NCI-H2107 treated with DMSO at 0.1 percent for 48 hours (cell line): ENCODE data around the gene FRMD4B.
"Not testable (repeated sequence)": the region's sequence is repeated elsewhere in the genome, so short reads cannot be mapped to it uniquely, and the experiment has no call there.

Experiments
- DNase-seq: peaks from one replicate; lab custom pipeline; 2025; ENCODE audit not compliant: unreplicated experiment; lab: John Stamatoyannopoulos, UW

The FRMD4B gene

DNA sequence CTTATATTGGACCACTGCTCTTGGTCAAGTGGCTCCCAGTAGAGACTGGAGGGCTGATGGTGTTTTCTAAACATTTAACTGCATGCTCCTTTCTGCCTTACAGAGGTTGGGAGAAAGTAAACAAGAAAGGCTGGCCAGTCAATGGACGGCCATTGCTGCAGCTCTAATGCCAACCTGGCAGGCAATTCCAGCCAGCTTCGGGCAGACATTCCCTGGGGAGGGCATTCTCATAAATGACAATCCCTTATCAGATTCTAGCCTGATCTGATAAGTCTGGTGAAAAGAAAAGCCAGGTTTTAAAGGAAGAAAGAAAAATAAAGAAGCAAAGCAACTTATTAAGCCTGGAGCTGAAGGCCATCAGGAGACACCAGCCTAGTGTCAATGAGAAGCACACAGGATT lies 60.7 kb downstream of the FRMD4B start:
- DNase-seq = no peak

DNA sequence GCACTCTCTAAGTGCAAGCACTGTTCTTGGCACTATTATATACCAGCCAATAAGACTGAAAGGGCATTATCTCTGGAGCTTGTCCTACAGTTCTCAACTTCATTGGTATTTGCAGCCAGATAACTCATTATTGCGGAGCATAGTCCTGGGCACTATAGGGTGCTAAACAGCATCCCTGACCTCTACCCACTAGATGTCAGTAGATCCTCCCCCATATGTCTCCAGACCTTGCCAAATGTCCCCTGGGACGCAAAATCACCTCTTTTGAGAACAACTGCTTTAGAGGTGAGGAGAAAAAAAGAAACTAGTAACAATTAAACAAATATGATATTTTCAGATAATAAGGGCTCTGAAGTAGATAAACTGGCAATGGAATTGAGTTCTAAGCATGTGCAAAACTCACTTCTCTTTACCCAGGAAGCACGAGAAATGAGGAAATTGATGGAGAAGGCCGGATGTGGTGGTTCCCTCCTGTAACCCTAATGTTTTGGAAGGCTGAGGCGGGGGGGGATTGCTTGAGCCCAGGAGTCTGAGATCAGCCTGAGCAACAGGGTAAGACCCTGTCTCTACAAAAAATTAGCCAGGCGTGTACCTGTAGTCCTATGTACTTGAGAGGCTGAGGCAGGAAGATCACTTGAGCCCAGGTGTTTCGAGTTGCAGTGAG lies 61.4 kb downstream of the FRMD4B start:
- no peak for DNase-seq

GRCh38 chr3:69323941-69324340 lies 61.9 kb downstream of the FRMD4B start:
- DNase-seq = no peak

DNA sequence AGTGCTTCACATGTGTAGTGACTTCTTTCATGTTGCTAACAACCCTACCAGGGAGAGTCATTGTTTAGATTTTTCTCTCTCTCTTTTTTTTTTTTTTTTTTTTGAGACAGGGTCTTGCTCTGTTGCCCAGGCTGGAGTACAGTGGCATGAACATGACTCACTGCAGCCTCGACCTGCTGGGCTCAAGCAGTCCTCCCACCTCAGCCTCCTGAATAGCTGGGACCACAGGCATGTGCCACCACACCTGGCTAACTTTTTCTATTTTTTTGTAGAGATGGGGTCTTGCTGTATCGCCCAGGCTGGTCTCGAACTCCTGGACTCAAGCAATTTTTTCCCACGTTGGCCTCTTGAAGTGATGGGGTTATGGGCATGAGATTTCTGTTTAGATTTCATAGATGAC lies 63.4 kb downstream of the FRMD4B start:
- not testable (repeated sequence) for DNase-seq

DNA sequence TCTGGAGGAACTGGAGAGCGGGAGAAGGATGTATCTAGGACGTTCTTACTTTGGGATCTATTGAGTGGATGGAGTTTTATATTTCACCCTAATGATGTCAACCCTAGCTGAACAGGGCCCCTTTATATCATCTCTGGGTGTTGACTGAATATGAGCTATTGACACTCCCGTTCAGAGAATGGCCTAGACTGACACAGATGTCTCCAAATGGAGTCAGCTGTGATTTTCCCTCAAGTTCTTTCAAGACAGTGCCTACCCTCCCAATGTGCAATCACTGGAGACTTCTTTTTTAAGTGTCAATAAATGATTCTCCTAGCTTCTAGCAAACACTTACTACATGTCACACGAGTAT lies 63.8 kb downstream of the FRMD4B start:
- no peak for DNase-seq

DNA sequence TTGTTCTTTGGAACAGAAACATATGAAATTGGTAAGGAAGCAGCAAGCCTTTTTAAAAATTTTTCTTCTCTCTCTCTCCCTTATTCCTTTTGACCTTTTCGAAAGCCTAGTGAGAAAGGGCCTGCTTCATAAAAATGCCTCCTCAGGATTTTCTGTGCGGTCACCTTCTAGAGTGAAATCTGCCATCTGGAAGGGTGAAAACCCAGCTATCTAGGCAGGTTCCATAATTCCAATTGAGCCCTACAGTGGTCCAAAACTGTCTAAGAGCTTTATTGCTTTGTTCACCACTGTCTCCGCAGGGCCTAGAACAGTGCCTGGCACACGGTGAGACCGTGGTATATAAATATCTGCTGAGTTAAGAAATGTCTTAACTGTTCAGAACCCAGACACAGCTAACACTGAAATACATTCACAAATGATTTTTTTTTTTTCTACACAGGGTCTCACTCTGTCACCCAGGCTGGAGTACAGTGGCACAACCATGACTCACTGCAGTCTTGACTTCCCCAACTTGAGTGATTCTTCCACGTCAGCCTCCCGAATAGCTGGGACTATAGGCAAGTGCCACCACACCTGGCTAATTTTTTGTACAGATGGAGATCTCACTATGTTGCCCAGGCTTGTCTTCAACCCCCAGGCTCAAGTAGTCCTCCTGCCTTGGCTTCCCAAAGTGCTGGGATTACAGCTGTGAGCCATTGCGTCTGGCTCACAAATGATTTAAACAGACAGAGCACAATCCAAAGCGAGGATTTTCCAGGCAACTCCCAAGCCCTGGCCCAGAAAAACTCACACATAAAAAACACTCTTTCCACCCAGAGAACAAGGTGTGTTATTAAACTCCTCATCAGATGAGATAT lies 64.4 kb downstream of the FRMD4B start:
- no peak for DNase-seq

- DNase-seq = no peak
Measured at GRCh38 chr3:69320871-69321271, 65.0 kb downstream of the FRMD4B start.

DNA sequence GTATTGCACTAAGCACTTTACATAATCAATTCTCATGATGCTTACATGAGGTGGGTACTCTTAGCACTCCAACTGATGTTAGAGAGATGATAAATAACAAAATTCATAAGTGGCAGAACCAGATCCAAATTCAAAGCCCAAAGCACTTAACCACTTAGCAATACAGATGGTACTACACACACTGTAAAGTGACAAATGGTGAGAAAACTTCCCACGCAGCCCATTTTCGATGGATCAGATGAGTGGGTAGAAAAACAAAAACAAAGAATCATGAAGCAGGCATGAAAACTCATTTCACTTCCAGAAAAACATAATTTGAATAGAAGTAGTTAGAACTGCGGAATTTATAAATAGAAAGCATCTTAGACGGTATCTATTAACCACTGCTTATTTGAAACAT lies 66.2 kb downstream of the FRMD4B start:
- DNase-seq = no peak

- no peak for DNase-seq
Measured at GRCh38 chr3:69318410-69318809, 67.5 kb downstream of the FRMD4B start.

GRCh38 chr3:69313251-69313650 lies 72.6 kb downstream of the FRMD4B start:
- DNase-seq = no peak

DNA sequence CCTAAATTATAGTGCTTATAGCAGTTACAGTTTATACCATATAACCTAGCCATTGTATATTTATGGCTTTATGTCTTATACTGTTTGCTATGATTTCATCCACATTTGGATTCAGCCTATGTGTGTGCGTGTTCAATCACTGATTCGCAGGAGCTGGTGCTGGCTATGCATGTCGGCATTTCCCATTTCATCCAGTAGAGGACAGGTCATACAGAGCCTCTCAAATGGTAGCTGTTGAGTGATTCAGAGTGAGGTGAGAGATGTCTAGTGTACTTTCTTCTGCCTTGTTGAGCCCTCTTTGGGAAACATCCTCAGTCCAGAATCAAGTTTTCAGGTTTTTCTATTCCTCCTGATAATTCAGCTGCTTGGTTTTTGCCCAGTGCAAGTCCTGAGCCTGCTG lies 76.1 kb downstream of the FRMD4B start:
- DNase-seq = no peak

GRCh38 chr3:69306239-69307185 lies 79.4 kb downstream of the FRMD4B start:
- peak; percentile 60 for DNase-seq

- no peak for DNase-seq
Measured at GRCh38 chr3:69305011-69305410, 80.9 kb downstream of the FRMD4B start.

- no peak for DNase-seq
Measured at GRCh38 chr3:69304396-69304795, 81.5 kb downstream of the FRMD4B start.

- DNase-seq = no peak
Measured at GRCh38 chr3:69300296-69300695, 85.6 kb downstream of the FRMD4B start.

GRCh38 chr3:69299344-69299743 lies 86.5 kb downstream of the FRMD4B start:
- DNase-seq = no peak

- DNase-seq = no peak
Measured at GRCh38 chr3:69297501-69297900, 88.4 kb downstream of the FRMD4B start.

GRCh38 chr3:69296995-69297394 lies 88.9 kb downstream of the FRMD4B start:
- no peak for DNase-seq

DNA sequence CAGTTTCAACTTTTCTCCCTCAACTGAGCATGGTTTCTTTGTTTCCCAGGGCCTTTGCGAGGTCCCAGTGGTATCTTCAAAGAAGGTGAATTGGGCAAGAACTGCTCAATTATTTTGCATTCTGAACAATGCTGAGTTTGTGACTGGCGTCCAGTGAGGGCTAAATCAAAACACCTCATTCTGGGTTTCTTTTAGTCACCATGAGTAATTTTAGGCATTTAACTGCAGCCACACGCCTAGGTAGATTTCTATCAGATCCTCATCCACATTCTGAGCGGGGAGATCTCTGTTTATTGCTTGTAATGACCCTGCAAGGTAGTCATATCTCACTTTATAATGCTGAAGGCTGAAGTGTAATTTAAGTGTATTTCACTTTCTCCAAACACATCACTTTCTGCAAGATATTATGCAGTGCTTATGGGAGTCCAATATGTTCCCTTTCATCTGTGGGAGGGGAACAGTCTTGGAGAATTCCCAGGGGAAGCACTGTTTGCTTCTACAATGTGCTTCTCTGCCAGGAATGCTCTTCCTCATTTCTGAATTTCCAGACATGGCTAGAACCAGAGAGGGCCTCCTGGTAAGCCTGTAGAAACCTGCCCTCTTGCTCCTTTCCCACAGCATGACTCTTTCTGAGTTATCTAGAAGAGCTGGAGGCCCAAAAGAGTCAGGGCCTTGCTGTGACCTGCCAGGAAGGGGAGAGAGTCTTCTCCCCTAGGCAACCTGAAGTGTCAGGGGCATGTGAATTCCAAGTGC lies 91.7 kb downstream of the FRMD4B start:
- no peak for DNase-seq

- DNase-seq = no peak
Measured at GRCh38 chr3:69292959-69293574, 92.8 kb downstream of the FRMD4B start.
